A549 (cell line): ENCODE results near the gene MEF2D. TPM values are rescaled to one million over a fixed set of nuclear protein-coding genes. Genes with fewer than 3 reads are reported as not detected.

Source experiments
- ATAC-seq, 2 experiments: fragments of 200-7000 bp in 1 of 2; fragments of >200 bp in 1 of 2; cut with Nextera tagmentation in 1 of 2; cut with Tn5 transposase in 1 of 2; 3 replicates each; pipeline versions ENCODE4 v1.8.0 to v1.9.1; 2018 to 2020; ENCODE audit warnings: mild to moderate bottlenecking in 1 of 2, moderate library complexity in 1 of 2
- CTCF ChIA-PET: fragments of 300-600 bp; sonication (Branson Sonifier 250); formaldehyde crosslinking; extraction: SDS; loops from one replicate; lab custom pipeline; 2021; ENCODE audit warnings: antibody characterized with exemption, inconsistent platforms; lab: Yijun Ruan, JAX
- POLR2A ChIA-PET: fragments of 350-600 bp; formaldehyde crosslinking; extraction: SDS; loops from one replicate; lab custom pipeline; 2021; ENCODE audit warnings: antibody characterized with exemption, inconsistent platforms; lab: Yijun Ruan, JAX
- DNase-seq, 2 experiments: peaks; one replicate each; pipeline versions ENCODE4 v3.0.0 to v3.0.0-alpha.2; 2011 to 2016; ENCODE audit warnings: low read depth in 1 of 2, low spot score in 1 of 2
- FAIRE-seq: peaks from 2 replicates; lab custom pipeline; 2011; peaks lifted over from hg19 to GRCh38; lab: Jason Lieb, UNC
- H3K27ac ChIP-seq, 2 experiments: fragments of >200 bp; sonication (Bioruptor Twin); formaldehyde crosslinking; 3 replicates each; pipeline ENCODE4 v1.5.1; 2016 to 2017
- H3K4me1 ChIP-seq: fragments of >200 bp; sonication (Bioruptor Twin); formaldehyde crosslinking; 3 replicates; pipeline ENCODE4 v1.6.1; 2016
- H3K4me2 ChIP-seq: fragments of >200 bp; sonication (Bioruptor Twin); formaldehyde crosslinking; 3 replicates; pipeline ENCODE4 v1.6.1; 2016
- H3K4me3 ChIP-seq: fragments of >200 bp; sonication (Bioruptor Twin); formaldehyde crosslinking; 3 replicates; pipeline ENCODE4 v1.5.1; 2016
- H3K9me3 ChIP-seq: fragments of >200 bp; sonication (Bioruptor Twin); formaldehyde crosslinking; 3 replicates; pipeline ENCODE4 v1.6.1; 2016
- CBX8 ChIP-seq: fragments of 200-600 bp; sonication (generic); IDR thresholded peaks from 2 replicates; pipeline ENCODE4 v1.6.1; 2016
- CHD4 ChIP-seq: fragments of 200-600 bp; sonication (generic); IDR thresholded peaks from 2 replicates; pipeline ENCODE4 v1.6.1; 2016; ENCODE audit warnings: antibody characterized with exemption, mild to moderate bottlenecking, borderline replicate concordance
- EHMT2 ChIP-seq: fragments of 200-600 bp; sonication (generic); IDR thresholded peaks from 2 replicates; pipeline ENCODE4 v1.6.1; 2016; ENCODE audit warnings: antibody characterized with exemption, low read depth, mild to moderate bottlenecking, moderate library complexity
- ELK1 ChIP-seq: fragments of 150-350 bp; IDR thresholded peaks from 2 replicates; pipeline ENCODE4 v1.6.1; 2014; ENCODE audit warnings: low read depth, mild to moderate bottlenecking, low read length
- FOSB ChIP-seq: fragments of 250-450 bp; sonication (Bioruptor Pico); IDR thresholded peaks from 2 replicates; pipeline ENCODE4 v1.5.0; 2020; ENCODE audit warnings: mild to moderate bottlenecking, moderate library complexity
- FOXS1 ChIP-seq: fragments of 250-450 bp; sonication (Bioruptor Pico); IDR thresholded peaks from 2 replicates; pipeline ENCODE4 v1.5.0; 2020; ENCODE audit warnings: mild to moderate bottlenecking, moderate library complexity
- JUNB ChIP-seq: fragments of >200 bp; sonication (Bioruptor Twin); formaldehyde crosslinking; IDR thresholded peaks from 2 replicates; pipeline ENCODE4 v1.6.1; 2016
- KDM5A ChIP-seq: fragments of 200-600 bp; sonication (generic); IDR thresholded peaks from 2 replicates; pipeline ENCODE4 v1.6.1; 2016; ENCODE audit warnings: antibody characterized with exemption, mild to moderate bottlenecking
- MAX ChIP-seq: IDR thresholded peaks from 2 replicates; pipeline ENCODE4 v1.6.1; 2012
- NPAS2 ChIP-seq: fragments of 250-450 bp; sonication (Bioruptor Pico); IDR thresholded peaks from 2 replicates; pipeline ENCODE4 v1.8.0; 2022; ENCODE audit warnings: mild to moderate bottlenecking, moderate library complexity, borderline replicate concordance
- PHF8 ChIP-seq: fragments of 200-600 bp; sonication (generic); IDR thresholded peaks from 2 replicates; pipeline ENCODE4 v1.6.1; 2016; ENCODE audit warnings: low read depth, mild to moderate bottlenecking, antibody characterized with exemption, moderate library complexity, borderline replicate concordance
- POLR2A ChIP-seq: IDR thresholded peaks from 2 replicates; pipeline ENCODE4 v1.6.1; 2012; ENCODE audit warnings: mild to moderate bottlenecking, low read length
- RAD21 ChIP-seq, 2 experiments: fragments of >200 bp in 1 of 2; sonication (Bioruptor Twin) in 1 of 2; formaldehyde crosslinking in 1 of 2; IDR thresholded peaks in 1 of 2; conservative IDR thresholded peaks in 1 of 2; 2 replicates in 1 of 2; 3 replicates in 1 of 2; pipeline ENCODE4 v1.6.1; 2012 to 2018; ENCODE audit warnings: inconsistent platforms in 1 of 2
- RCOR1 ChIP-seq: fragments of 150-350 bp; IDR thresholded peaks from 2 replicates; pipeline ENCODE4 v1.6.1; 2014; ENCODE audit warnings: antibody characterized with exemption, low read length, low read depth
- REST ChIP-seq: fragments of 200-600 bp; sonication (generic); IDR thresholded peaks from 2 replicates; pipeline ENCODE4 v1.6.1; 2016; ENCODE audit warnings: antibody characterized with exemption, mild to moderate bottlenecking, moderate library complexity
- ZC3H11A ChIP-seq: fragments of 450-650 bp; IDR thresholded peaks from 2 replicates; pipeline ENCODE4 v1.6.1; 2014; ENCODE audit warnings: antibody characterized with exemption, mild to moderate bottlenecking
- WGBS: methylation state at CpG from one replicate; pipeline ENCODE4 v1.1.6; 2017; ENCODE audit errors: missing lambda C conversion rate; 5-methylcytosine and 5-hydroxymethylcytosine counted together
- polyA plus RNA-seq, 4 experiments: library from polyadenylated mRNA; depleted of rRNA in 3 of 4; stranded (reverse); fragments of >200 nt; fragmentation: RNase III in 1 of 4; extraction: RNeasy Plus Mini Kit Qiagen cat#74134 plus additional on column Dnase treatment in 1 of 4; gene quantifications; 2 replicates in 3 of 4; 3 replicates in 1 of 4; pipeline ENCODE4 v1.2.3, GENCODE V29; 2011 to 2017
- TF ChIP-seq, protein P1 (sequence below): fragments of 450-650 bp; IDR thresholded peaks from 2 replicates; pipeline ENCODE4 v1.6.1; 2014; ENCODE audit warnings: antibody characterized with exemption
- TF ChIP-seq, protein P2 (sequence below): IDR thresholded peaks from 2 replicates; pipeline ENCODE4 v1.6.1; 2012; ENCODE audit warnings: low read depth, borderline replicate concordance
- TF ChIP-seq, protein P3 (sequence below): fragments of >200 bp; sonication (Bioruptor Twin); formaldehyde crosslinking; IDR thresholded peaks from 2 replicates; pipeline ENCODE4 v1.6.1; 2016

The MEF2D gene
- polyA plus RNA-seq, 2 of the 4 experiments (the other 2 are of a cell fraction): 16.8 to 23.4 TPM

GRCh38 chr1:156523801-156524480 is 23.4 kb upstream of the MEF2D start:
- no peak overlapping the region for H3K4me3 ChIP-seq
- 96% methylated on average over 2 of the region's 2 CpGs for WGBS
- no peaks in the 10 kb centered on the region for H3K9me3 ChIP-seq
- CTCF ChIA-PET: interaction anchor here (0.7 to 2.4 kb wide), 6 partner anchors 7 to 202 kb away, joined by 3 to 8 read pairs (median 4); partner anchors contain the start of gene HAPLN2
- peaks cover 1% of the 10 kb centered on the region; the same call in 1 of the 3 replicates for H3K4me1 ChIP-seq
- TF ChIP-seq CBX8: no peak
- no peak for TF ChIP-seq JUNB
- no peak for TF ChIP-seq FOXS1 (CRISPR knock-in tag)
- no peak for TF ChIP-seq FOSB (CRISPR knock-in tag)
- TF ChIP-seq ELK1: no peak
- TF ChIP-seq, protein P1, sequence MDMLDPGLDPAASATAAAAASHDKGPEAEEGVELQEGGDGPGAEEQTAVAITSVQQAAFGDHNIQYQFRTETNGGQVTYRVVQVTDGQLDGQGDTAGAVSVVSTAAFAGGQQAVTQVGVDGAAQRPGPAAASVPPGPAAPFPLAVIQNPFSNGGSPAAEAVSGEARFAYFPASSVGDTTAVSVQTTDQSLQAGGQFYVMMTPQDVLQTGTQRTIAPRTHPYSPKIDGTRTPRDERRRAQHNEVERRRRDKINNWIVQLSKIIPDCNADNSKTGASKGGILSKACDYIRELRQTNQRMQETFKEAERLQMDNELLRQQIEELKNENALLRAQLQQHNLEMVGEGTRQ: no peak
- no peak for TF ChIP-seq RAD21 (conservative IDR thresholded peaks at IDR 0.05 in 1 of 2, IDR thresholded peaks at IDR 0.05 in 1 of 2)
- TF ChIP-seq CHD4: no peak
- TF ChIP-seq PHF8: no peak
- TF ChIP-seq REST: no peak
- TF ChIP-seq RCOR1: no peak
- no peak for TF ChIP-seq NPAS2 (CRISPR knock-in tag)
- TF ChIP-seq, protein P2, sequence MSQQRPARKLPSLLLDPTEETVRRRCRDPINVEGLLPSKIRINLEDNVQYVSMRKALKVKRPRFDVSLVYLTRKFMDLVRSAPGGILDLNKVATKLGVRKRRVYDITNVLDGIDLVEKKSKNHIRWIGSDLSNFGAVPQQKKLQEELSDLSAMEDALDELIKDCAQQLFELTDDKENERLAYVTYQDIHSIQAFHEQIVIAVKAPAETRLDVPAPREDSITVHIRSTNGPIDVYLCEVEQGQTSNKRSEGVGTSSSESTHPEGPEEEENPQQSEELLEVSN: no peak
- TF ChIP-seq ZC3H11A: no peak
- TF ChIP-seq, protein P3, sequence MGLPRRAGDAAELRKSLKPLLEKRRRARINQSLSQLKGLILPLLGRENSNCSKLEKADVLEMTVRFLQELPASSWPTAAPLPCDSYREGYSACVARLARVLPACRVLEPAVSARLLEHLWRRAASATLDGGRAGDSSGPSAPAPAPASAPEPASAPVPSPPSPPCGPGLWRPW: no peak
- no peak for TF ChIP-seq POLR2A
- TF ChIP-seq EHMT2: no peak
- DNase-seq (no peak), FAIRE-seq (no peak), ATAC-seq (no peak)
- H3K27ac ChIP-seq: no peak overlapping the region
- POLR2A ChIA-PET: interaction anchor here (0.6 kb wide), 1 partner anchor 607 kb away, joined by 6 read pairs; no protein-coding TSS in a partner anchor
- no peak overlapping the region for H3K4me2 ChIP-seq

GRCh38 chr1:156522443-156522970 is 21.9 kb upstream of the MEF2D start:
- DNase-seq: no peak
- H3K4me2 ChIP-seq: no peak overlapping the region
- H3K4me1 ChIP-seq: peaks cover 11% of the 10 kb centered on the region; the same call in 1 of the 3 replicates
- no peak for FAIRE-seq
- CTCF ChIA-PET: interaction anchor here (1.2 kb wide), 1 partner anchor 76 kb away, joined by 3 read pairs; no protein-coding TSS in a partner anchor
- POLR2A ChIA-PET: interaction anchor here (1.6 kb wide), 1 partner anchor 21 kb away, joined by 3 read pairs; no protein-coding TSS in a partner anchor
- no peak overlapping the region for H3K27ac ChIP-seq
- no peak overlapping the region for H3K4me3 ChIP-seq
- TF ChIP-seq POLR2A (no peak), KDM5A (no peak), RCOR1 (no peak), MAX (no peak)
- no peaks in the 10 kb centered on the region for H3K9me3 ChIP-seq
- no peak for ATAC-seq
